ENCODE measurements around the gene ANKRD13A.

Gene ANKRD13A

GRCh38 chr12:110088936-110089335, 89.7 kb downstream of the ANKRD13A start:
- no peak for DNase-seq
